GM21786 (cell line): ENCODE results near the gene TRPM5.
"Not testable (repeated sequence)": the region's sequence is repeated elsewhere in the genome, so short reads cannot be mapped to it uniquely, and the experiment has no call there.

Experiments used
- ATAC-seq: cut with Tn5 transposase; IDR thresholded peaks from one replicate; pipeline ENCODE4 v1.9.1; 2021; ENCODE audit not compliant: unreplicated experiment

TRPM5 gene, protein sequence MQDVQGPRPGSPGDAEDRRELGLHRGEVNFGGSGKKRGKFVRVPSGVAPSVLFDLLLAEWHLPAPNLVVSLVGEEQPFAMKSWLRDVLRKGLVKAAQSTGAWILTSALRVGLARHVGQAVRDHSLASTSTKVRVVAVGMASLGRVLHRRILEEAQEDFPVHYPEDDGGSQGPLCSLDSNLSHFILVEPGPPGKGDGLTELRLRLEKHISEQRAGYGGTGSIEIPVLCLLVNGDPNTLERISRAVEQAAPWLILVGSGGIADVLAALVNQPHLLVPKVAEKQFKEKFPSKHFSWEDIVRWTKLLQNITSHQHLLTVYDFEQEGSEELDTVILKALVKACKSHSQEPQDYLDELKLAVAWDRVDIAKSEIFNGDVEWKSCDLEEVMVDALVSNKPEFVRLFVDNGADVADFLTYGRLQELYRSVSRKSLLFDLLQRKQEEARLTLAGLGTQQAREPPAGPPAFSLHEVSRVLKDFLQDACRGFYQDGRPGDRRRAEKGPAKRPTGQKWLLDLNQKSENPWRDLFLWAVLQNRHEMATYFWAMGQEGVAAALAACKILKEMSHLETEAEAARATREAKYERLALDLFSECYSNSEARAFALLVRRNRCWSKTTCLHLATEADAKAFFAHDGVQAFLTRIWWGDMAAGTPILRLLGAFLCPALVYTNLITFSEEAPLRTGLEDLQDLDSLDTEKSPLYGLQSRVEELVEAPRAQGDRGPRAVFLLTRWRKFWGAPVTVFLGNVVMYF (N-terminal part only)

GRCh38 chr11:2443881-2444820 lies at the start of gene TRPM5:
Gene TRPM5, minus strand, starts transcription at chr11:2444514. Its CDS starts 21,478 bp downstream, at chr11:2423036.
- no peak for ATAC-seq

DNA sequence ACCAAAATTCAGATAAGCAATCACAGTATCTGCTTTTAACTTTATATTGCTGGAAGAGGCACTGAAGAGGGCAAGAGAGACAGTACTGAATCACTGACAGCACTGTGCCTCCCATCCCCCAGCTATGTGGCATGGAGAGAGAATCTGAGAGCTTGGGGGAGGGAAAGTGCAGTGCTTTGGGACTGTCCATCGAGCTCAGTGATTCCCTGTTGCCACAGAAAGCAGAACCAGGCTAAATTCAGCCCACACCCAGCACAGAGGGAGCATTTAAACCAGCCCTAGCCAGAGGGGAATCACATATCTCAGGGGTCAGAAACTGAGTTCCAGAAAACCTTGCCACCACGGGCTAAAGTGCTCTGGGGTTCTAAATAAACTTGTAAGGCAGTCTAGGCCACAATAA lies 44.8 kb upstream of the TRPM5 start:
- ATAC-seq = no peak

- no peak for ATAC-seq
Observed at GRCh38 chr11:2488004-2488403, 43.7 kb upstream of the TRPM5 start.

DNA sequence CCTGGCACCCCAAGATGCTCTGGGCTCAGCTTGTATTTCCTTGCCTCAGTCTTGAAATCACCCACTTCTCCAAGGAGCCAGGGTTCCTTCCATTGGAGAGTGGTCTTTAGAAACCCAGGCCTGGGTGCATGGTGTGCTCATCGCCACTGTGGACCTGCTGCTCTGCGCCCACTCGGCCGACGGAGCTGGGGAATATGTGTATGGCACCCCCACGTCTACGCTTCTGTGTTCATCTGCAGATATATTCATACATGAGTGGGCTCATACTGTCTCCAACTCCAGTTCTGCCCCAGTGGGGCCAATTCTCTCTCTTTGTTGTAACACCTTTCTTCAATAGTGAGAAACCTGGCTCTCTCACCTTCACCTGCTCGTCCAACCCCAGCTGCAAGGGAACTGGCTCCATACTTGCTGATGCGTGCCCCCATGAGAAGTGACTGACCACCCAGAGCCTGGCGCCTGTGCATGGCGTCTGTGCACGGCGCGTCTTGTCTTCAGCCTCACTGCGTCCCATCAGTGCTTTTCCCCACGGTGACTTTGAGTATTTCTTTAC lies 40.3 kb upstream of the TRPM5 start:
- ATAC-seq = no peak

GRCh38 chr11:2483426-2483825 lies 39.1 kb upstream of the TRPM5 start:
- ATAC-seq = no peak

DNA sequence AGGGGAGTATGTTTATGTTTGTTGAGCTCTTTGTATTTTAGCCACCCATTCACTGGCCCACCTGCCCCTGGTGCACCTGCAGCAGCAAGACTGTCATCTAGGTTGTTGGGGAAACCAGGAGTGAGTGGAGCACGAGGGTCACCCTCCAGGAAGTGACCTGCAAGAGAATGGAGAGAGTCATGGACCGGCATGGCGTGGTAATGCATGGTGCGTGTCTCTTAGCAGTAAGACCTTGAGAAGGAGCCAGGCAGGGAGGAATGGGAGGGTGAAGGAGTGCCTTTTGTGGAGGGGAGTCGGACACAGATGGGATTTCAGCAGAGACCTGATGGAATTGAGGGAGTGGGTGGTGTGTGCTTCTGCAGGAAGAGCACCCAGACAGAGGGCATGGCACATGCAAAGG lies 38.4 kb upstream of the TRPM5 start:
- ATAC-seq = no peak

DNA sequence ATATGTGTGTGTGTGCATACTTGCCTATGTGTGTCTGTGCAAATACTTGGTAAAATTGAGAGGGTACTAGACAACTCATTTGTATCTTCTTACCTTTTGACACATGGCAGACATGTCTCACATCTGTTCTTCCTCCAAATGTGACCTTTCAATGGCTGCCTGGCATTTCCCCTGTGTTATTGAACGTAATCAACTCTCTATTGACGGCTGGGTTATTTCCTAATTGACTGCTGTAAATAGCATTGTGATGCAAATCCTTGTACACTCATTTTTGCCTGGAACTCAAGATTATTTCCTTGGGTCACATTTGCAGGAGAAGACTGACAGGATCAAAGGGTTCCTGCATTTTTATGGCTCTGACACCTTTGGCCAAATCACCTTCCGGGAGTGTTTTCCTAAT lies 37.9 kb upstream of the TRPM5 start:
- ATAC-seq = no peak

DNA sequence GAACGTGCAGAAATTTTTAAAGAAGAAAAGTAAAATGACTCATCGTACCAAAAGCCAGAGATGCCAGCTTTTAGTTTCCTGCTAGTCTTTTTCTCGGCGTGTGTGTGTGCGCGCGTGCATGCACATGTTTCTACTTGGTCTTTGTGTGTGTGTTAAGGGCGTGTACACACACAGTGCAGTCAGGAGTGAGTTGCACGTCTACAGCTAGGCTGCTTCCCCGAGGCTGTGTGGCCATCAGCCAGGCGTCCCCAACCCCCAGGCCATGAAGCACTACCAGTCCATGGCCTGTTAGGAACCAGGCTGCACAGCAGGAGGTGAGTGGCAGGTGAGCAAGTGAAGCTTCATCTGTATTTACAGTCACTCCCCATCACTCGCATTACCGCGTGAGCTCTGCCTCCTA lies 36.9 kb upstream of the TRPM5 start:
- ATAC-seq = no peak

GRCh38 chr11:2480874-2481220 lies 36.5 kb upstream of the TRPM5 start:
- no peak for ATAC-seq

DNA sequence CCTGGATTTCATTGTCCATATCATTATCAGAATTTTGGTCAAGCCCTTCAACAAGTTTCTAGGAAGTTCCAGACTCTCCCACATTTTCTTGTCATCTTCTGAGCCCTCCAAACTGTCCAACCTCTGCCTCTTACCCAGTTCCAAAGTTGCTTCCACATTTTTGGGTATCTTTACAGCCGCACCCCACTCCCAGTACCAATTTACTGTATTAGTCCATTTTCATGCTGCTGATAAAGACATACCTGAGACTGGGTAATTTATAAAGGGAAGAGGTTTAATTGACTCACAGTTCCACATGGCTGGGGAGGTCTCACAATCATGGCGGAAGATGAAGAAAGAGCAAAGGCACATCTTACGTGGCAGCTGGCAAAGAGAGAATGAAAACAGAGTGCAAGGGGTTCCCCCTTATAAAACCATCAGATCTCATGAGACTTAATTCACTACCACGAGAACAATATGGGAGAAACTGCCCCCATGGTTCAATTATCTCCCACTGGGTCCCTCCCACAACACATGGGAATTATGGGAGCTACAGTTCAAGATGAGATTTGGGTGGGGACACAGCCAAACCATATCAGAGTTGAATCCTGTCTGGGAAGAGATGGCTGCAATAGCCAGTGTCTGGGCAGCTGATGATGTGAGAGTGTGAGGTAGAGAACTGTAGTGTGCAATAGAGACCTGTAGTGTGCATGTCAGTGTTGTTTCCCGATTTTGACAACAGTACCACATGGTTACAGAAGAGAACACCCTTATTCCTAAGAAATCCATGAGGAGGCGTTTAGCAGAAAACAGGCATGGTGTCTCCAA lies 36.0 kb upstream of the TRPM5 start:
- ATAC-seq = not testable (repeated sequence)

GRCh38 chr11:2477936-2478335 lies 33.6 kb upstream of the TRPM5 start:
- ATAC-seq = no peak

GRCh38 chr11:2477254-2477653 lies 32.9 kb upstream of the TRPM5 start:
- ATAC-seq = no peak

GRCh38 chr11:2475136-2475918 lies 31.0 kb upstream of the TRPM5 start:
- ATAC-seq = no peak

DNA sequence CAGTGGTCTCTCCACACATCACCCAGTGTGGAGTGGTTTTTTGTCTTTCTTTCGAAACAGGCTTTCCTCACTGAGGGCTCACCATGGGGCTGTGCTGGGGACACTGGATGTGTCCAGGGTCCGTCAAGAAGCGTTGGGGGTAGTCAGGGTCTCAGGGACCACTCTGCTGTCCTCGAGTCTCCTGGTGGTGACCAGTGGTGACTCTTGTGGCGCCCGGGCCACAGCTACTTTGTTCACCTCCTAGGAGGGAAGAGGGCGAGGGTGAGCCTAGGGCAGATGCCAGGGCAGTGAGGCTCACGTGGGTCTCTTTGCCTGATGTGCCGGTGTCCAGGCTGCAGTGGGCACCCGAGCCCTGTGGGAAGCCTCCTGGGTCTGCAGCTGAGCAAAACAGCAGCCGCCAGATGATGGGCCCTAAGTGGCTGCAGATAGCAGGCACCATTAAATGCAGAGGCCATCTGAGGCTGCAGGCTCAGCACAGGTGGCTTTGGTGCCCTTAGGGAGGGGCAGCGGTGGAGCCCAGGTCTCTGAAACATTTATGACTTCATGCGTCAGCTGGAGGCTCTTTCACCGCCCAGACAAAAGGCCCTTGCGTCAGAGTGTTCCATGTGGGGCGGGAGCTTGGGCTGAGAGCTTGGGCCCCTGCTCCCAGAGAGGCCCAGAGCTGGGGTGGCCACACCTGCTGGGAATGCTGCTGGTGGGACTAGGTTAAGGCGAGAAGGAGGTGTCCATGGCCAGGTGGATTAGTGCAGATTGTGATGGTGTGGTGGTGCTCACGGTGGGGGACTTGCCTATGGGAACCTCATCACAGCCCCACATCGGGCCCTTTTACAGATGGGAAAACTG lies 30.0 kb upstream of the TRPM5 start:
- ATAC-seq = no peak

- no peak for ATAC-seq
Observed at GRCh38 chr11:2473361-2474058, 29.2 kb upstream of the TRPM5 start.

DNA sequence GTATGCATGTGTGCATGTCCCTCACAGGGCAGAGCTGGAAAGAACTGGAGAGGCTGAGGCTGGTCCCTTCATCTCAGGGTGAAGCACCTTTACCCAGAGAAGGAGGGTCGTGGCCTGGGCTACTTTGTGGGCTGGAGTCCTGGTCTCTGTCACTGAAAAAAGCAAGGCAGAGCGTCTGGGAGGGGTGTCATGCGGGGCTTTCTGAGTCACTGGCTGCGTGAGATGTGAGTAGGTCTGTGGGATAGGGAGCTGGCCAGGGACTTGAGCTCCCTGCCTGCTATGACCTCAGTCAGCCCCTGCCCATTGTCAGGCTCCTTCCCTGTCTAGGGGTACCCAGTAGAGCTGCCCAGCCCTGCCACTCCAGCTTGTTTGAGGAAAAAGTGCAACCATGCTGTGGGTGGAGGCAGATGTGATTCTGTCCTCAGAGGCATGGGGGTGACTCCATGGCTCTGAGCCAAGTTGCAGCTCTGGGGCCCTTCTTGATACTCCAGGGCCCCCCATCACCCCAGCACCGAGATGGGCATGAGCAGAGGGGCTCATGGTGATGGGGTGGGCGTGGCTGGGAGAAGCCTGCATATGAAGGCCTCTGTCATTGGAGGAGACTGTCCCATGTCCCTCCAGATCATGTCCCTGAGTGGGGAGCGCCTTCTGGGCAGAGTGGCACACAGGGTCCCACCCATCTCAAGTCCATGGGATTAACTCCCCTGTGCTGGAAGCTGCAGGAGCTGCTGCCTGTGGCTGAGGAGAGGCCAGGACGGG lies 28.3 kb upstream of the TRPM5 start:
- ATAC-seq = no peak

GRCh38 chr11:2471804-2472096 lies 27.4 kb upstream of the TRPM5 start:
- ATAC-seq = no peak
